ENCODE data around the gene RNF40.
"Not testable (repeated sequence)": the region's sequence is repeated elsewhere in the genome, so short reads cannot be mapped to it uniquely, and the experiment has no call there.

RNF40 gene

GRCh38 chr16:30820952-30821421 is 58.9 kb downstream of the RNF40 start:
- DNase-seq (ENCODE audit: low spot score), result no peak

- not testable (repeated sequence) for DNase-seq (ENCODE audit: low spot score)
Measured at GRCh38 chr16:30821441-30821840, 59.3 kb downstream of the RNF40 start.

- no peak for DNase-seq (ENCODE audit: low spot score)
Measured at GRCh38 chr16:30821891-30822290, 59.8 kb downstream of the RNF40 start.

Measured in ecto neural progenitor cell (in vitro differentiated cells).